Mucosa of stomach (tissue), 1 donor: ENCODE measurements around the gene CCNB3.

ENCODE experiments used
- H3K27me3 ChIP-seq: one replicate; pipeline ENCODE4 v1.7.0; 2013; ENCODE audit warnings: mild to moderate bottlenecking, low read length; ENCODE audit not compliant: control insufficient read depth, insufficient read depth
- H3K36me3 ChIP-seq: one replicate; pipeline ENCODE4 v1.7.0; 2013; ENCODE audit warnings: low read length; ENCODE audit not compliant: control insufficient read depth, insufficient read depth
- H3K4me1 ChIP-seq: one replicate; pipeline ENCODE4 v1.7.0; 2013; ENCODE audit warnings: mild to moderate bottlenecking, low read length; ENCODE audit not compliant: control insufficient read depth, insufficient read depth
- H3K4me3 ChIP-seq: one replicate; pipeline ENCODE4 v1.7.0; 2013; ENCODE audit warnings: low read length
- H3K9ac ChIP-seq: one replicate; pipeline ENCODE4 v1.7.0; 2013; ENCODE audit warnings: mild to moderate bottlenecking, low read length, moderate library complexity
- H3K9me3 ChIP-seq: one replicate; pipeline ENCODE4 v1.7.0; 2013; ENCODE audit warnings: mild to moderate bottlenecking, low read length, moderate library complexity; ENCODE audit not compliant: control insufficient read depth
- donor health status: Pancreatic carcinoma.

CCNB3 gene, protein sequence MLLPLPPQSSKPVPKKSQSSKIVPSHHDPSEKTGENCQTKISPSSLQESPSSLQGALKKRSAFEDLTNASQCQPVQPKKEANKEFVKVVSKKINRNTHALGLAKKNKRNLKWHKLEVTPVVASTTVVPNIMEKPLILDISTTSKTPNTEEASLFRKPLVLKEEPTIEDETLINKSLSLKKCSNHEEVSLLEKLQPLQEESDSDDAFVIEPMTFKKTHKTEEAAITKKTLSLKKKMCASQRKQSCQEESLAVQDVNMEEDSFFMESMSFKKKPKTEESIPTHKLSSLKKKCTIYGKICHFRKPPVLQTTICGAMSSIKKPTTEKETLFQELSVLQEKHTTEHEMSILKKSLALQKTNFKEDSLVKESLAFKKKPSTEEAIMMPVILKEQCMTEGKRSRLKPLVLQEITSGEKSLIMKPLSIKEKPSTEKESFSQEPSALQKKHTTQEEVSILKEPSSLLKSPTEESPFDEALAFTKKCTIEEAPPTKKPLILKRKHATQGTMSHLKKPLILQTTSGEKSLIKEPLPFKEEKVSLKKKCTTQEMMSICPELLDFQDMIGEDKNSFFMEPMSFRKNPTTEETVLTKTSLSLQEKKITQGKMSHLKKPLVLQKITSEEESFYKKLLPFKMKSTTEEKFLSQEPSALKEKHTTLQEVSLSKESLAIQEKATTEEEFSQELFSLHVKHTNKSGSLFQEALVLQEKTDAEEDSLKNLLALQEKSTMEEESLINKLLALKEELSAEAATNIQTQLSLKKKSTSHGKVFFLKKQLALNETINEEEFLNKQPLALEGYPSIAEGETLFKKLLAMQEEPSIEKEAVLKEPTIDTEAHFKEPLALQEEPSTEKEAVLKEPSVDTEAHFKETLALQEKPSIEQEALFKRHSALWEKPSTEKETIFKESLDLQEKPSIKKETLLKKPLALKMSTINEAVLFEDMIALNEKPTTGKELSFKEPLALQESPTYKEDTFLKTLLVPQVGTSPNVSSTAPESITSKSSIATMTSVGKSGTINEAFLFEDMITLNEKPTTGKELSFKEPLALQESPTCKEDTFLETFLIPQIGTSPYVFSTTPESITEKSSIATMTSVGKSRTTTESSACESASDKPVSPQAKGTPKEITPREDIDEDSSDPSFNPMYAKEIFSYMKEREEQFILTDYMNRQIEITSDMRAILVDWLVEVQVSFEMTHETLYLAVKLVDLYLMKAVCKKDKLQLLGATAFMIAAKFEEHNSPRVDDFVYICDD (N-terminal part only)

GRCh38 chrX:50204364-50204899, at the start of gene CCNB3:
Gene CCNB3, plus strand, starts transcription at chrX:50204765. Its CDS starts 80,399 bp downstream, at chrX:50285164.
- Histone ChIP-seq H3K4me1 (peaks cover 5% of the 10 kb centered on the region), H3K27me3 (no peaks in the 10 kb centered on the region), H3K4me3 (no peak within 1 kb of the TSS), H3K9me3 (no peaks in the 10 kb centered on the region), H3K9ac (peak within 1 kb of the TSS; percentile 34), H3K36me3 (no peaks in the 10 kb centered on the region)

DNA sequence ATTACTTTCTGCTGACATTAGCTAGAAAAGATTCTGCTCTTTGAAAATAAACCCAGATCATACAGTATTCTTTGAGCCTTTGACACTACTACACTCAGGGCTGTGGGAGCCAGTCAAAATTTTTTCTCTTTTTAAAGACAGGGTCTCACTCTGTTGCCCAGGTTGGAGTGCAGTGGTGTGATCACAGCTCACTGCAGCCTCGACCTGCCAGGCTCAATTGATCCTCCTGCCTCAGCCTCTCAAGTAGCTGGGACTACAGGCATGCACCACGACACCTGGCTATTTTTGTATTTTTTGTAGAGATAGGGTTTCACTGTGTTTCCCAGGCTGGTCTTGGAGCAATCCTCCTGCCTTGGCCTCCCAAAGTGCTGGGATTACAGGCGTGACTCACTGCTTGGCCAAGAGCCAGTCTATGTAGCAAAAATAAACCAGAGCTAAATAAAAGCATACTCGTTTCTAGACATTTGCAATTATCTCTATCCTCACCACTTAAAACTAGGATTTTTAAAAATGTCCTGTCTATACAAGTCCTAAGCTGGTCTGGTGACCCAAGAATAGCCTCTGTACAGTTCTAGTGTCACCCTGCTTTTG, 46.9 kb upstream of the CCNB3 start:
- Histone ChIP-seq H3K9ac (no peak overlapping the region), H3K9me3 (no peaks in the 10 kb centered on the region), H3K4me1 (peaks cover 13% of the 10 kb centered on the region), H3K4me3 (no peak overlapping the region), H3K36me3 (no peaks in the 10 kb centered on the region), H3K27me3 (no peaks in the 10 kb centered on the region)

GRCh38 chrX:50158593-50158992, 46.0 kb upstream of the CCNB3 start:
- no peaks in the 10 kb centered on the region for H3K36me3 ChIP-seq
- H3K4me1 ChIP-seq: peaks cover 12% of the 10 kb centered on the region
- H3K4me3 ChIP-seq: no peak overlapping the region
- no peak overlapping the region for H3K9ac ChIP-seq
- no peaks in the 10 kb centered on the region for H3K9me3 ChIP-seq
- H3K27me3 ChIP-seq: no peaks in the 10 kb centered on the region

- H3K9ac ChIP-seq: no peak overlapping the region
- H3K4me1 ChIP-seq: peaks cover 7% of the 10 kb centered on the region
- H3K27me3 ChIP-seq: no peaks in the 10 kb centered on the region
- no peaks in the 10 kb centered on the region for H3K9me3 ChIP-seq
- H3K36me3 ChIP-seq: no peaks in the 10 kb centered on the region
- no peak overlapping the region for H3K4me3 ChIP-seq
Measured at GRCh38 chrX:50161127-50161526, 43.4 kb upstream of the CCNB3 start.

GRCh38 chrX:50165727-50166126, 38.8 kb upstream of the CCNB3 start:
- Histone ChIP-seq H3K27me3 (no peaks in the 10 kb centered on the region), H3K9ac (no peak overlapping the region), H3K36me3 (no peaks in the 10 kb centered on the region), H3K4me1 (peaks cover 7% of the 10 kb centered on the region), H3K4me3 (no peak overlapping the region), H3K9me3 (no peaks in the 10 kb centered on the region)

DNA sequence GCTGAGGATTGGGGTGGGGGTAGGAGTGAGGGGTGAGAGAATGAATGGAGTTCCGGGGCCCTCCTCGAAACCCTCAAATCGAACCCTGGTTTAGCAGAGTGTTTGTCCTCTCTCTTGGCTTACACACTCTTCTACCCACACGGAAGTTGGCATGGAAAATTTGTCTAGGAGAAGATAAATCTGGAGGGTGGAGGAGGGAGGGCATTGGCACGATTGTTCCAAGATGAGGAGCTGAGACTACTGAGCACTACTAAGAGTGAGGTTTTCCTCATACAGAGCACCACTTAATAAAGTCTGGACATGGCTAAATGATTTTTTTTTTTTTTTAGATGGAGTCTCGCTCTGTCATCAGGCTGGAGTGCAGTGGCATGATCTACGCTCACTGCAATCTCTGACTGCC, 37.2 kb upstream of the CCNB3 start:
- no peaks in the 10 kb centered on the region for H3K27me3 ChIP-seq
- no peak overlapping the region for H3K4me3 ChIP-seq
- no peak overlapping the region for H3K9ac ChIP-seq
- H3K9me3 ChIP-seq: no peaks in the 10 kb centered on the region
- H3K4me1 ChIP-seq: peaks cover 7% of the 10 kb centered on the region
- no peaks in the 10 kb centered on the region for H3K36me3 ChIP-seq

- no peaks in the 10 kb centered on the region for H3K9me3 ChIP-seq
- no peak overlapping the region for H3K4me3 ChIP-seq
- H3K4me1 ChIP-seq: peaks cover 7% of the 10 kb centered on the region
- no peak overlapping the region for H3K9ac ChIP-seq
- H3K27me3 ChIP-seq: no peaks in the 10 kb centered on the region
- H3K36me3 ChIP-seq: no peaks in the 10 kb centered on the region
Measured at GRCh38 chrX:50168241-50168687, 36.3 kb upstream of the CCNB3 start.

DNA sequence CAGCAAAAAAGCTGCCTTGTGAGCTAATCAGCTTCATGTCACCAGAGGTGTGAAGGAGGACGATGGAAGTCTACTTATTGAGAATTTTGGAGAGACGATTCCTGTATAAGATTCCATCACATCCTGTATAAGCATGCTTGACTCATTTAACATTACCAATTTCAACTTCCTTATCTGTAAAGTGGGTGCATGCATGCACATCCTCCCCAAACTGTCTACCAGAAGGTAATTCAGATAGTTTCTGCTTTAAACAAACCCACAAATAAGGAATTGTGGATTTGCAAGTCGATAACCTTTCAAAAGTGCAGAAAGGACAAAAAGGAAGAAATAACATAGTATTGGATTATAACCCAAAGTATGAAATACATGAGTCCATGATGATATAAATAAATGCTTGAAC, 34.8 kb upstream of the CCNB3 start:
- Histone ChIP-seq H3K4me1 (peaks cover 7% of the 10 kb centered on the region), H3K36me3 (no peaks in the 10 kb centered on the region), H3K27me3 (no peaks in the 10 kb centered on the region), H3K9ac (no peak overlapping the region), H3K4me3 (no peak overlapping the region), H3K9me3 (no peaks in the 10 kb centered on the region)

- Histone ChIP-seq H3K4me1 (peaks cover 11% of the 10 kb centered on the region), H3K9ac (no peak overlapping the region), H3K27me3 (no peaks in the 10 kb centered on the region), H3K4me3 (no peak overlapping the region), H3K9me3 (no peaks in the 10 kb centered on the region), H3K36me3 (no peaks in the 10 kb centered on the region)
Measured at GRCh38 chrX:50180073-50180940, 24.3 kb upstream of the CCNB3 start.

DNA sequence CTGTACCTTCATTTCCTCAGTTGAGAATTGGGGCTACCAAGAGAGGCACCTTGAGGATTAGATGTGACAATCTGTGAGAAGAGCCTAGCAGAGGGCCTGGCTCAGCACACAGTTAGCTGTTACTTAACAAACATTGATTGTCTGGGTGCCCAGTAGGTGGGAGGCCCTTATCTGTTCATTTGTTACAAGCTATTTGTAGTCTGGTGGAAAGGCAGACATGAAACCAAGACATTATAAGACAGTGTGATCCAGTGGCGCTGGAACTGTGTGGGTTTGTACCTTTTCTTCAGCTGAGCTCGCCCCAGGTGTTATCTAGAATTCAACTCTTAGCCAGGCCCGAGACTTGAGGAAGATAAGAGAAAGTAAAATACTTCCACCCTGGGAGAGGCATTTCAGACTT, 20.7 kb upstream of the CCNB3 start:
- Histone ChIP-seq H3K9me3 (no peaks in the 10 kb centered on the region), H3K4me3 (no peak overlapping the region), H3K4me1 (peaks cover 11% of the 10 kb centered on the region), H3K36me3 (no peaks in the 10 kb centered on the region), H3K27me3 (no peaks in the 10 kb centered on the region), H3K9ac (no peak overlapping the region)
